COLO829 (cell line): ENCODE data around the gene TRIM9.

Source experiments
- DNase-seq: peaks from one replicate; pipeline ENCODE4 v3.0.0; 2012; ENCODE audit warnings: low spot score

TRIM9 gene

DNA sequence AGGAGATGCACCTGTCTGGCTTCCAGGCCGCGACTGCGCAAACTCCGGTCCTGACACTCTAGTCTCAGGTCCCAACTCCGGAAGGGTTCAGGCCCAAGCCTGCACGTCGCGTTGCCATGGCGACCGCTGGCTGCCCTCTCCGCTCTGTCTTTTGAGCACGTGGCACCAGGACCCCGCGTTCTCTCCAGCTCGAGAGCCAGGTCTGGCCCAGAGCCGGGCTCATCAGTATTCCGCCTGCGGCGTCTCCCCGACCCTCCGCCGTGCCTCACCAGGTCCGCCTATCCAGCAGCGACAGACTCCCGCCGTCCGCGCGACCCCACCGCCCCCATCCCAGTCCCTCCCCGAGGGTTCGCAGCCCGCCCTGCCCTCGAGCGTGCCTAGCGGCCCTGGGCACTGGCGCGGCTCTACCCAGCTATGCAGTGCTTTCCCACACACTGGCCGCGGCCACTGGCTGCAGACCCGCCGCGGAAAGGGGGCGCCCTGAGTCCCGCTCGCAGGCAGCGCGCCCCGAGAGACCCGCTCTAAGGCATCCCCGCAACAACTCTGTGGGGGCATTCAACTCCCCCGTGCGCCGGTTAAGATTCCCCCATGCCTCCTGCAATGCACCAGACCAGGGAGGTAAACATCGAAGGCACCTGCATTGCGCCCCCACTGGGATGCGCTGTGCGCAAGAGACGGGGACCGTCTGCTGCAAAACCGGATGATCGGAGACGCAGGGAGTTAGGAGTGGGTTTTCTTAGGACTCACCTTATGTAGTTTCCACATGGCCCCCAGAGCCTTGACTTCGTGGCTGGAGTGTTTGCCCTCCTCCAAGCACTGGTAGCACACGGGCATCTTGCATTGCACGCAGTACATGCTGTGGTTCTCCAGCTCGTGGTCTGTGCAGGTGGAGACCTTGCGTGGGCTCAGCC, 1.3 kb downstream of the TRIM9 start:
- DNase-seq: no peak

DNA sequence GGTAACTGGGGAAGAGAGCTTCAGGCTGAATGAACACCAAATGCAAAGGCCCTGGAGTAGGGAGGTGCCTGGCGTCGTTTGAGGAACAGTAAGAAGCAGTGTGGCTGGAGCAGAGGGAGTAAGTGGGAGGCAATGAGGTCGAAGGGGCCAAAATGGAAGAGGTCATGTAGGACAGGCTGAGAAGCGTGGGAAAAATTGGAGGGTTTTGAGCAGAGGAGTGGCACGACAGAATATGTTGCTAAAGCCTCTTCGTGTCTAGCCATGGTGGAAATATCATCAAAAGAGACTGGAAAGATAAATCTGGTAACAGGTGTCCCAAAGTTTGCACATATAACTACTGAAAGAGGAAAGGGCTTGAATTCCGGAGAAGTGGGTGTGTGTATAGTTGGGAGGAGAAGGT, 1.9 kb downstream of the TRIM9 start:
- DNase-seq: no peak

DNA sequence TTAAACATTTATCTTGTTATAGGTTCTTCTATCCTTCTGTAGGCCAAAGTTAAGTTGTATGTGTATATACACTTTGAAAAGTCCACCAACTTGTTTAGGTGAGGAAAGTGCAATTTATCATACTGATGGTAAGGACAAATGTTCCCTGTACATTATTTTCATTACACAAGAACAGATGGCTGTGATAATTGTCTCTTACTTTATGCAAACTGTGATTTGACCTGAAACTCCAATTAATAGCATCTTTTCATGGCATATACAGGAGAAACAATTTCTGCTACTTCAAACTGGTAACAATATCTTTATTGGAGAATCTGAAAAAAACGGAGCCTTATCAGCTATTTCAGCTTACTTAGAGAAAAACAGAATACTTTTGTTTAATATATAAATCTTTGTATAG, 5.6 kb downstream of the TRIM9 start:
- no peak for DNase-seq

DNA sequence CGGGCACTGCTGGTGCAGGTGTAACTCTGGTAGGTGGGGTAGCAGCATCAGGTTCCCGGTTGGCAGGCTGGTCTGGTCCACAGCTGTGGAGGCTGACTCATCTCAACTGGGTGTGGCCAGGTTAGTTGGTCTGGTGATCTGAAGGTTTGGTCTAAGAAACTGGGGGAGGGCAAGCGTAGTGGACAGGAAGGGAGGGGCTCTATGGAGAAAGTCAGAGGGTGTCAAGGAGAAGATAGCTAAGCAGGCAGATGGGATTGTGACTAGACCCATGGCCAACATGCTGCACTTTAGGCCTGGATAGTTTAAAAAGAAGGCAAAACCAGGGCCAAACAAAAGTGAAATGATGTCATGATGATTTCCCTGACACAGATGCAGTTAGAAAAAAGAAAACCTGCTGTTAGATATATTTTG, 7.9 kb downstream of the TRIM9 start:
- no peak for DNase-seq

DNA sequence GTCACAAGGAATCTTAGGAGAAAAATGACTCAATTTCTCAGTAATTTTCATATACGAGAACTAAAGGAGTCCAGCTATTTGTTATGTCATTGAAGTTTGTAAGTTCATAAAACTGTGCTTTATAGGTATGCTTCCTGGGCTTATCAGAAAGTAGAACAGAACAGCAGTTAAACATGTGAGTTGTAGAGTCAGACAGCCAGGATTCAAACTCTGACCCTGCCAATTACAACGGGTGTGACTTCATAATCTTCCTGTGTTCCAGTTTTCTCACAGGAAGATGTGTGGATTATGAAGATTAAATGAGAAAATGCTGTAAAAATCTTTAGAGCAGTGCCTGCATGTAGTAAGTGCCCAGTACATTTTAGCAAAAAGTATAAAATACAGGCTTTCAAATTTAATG, 8.9 kb downstream of the TRIM9 start:
- DNase-seq: no peak

DNA sequence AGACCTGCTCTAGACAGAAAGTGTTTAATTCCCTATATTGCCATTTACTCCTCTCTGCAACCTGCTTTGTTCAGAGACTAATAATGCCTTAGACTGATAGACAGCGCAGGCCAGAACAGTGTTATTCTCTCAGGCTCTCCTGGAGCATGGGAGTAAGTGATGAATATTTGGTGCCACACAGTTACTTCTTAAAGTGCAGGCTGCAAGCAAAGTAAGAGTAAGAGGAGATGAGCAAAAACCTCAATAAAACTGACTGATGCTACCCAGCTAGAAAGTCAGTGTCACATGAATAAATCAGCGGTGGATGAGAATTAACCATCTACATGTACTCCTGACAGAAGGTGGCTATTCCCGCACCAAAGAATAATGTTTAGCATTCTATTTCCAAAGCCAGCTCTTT, 9.9 kb downstream of the TRIM9 start:
- DNase-seq: no peak

DNA sequence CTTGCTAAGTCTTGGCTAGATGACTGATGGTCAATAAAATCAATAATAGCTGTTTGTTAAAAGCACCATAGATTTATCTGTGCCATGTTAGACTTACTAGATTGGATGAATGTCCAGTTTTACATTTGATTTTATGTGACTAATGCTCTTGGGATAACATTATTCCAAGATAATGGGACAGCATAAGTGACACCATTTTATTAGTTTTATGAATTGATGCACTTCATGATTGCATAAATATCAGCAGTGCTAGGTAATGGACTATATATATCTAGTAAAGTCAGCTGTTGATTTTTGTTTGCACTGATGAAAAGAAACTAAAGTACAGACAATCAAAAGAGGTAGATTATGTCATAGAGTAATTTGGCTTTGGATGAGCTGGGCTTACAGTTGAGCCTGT, 10.4 kb downstream of the TRIM9 start:
- DNase-seq: no peak

DNA sequence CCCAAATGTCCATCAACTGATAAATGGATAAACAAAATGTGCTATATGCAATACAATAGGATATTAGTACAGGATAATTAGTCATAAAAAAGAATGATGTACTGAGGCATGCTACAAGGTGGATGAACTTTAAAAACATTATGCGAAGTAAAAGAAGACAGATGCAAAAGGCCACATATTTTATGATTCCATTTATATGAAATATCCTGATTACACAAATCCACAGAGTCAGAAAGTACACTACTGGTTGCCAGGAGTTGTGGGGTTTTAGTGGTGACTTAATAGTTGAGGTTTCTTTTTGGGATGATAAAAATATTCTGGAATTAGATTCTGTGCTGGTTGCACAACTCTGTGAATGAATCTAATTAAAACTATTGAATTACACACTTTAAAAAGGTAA, 12.6 kb downstream of the TRIM9 start:
- no peak for DNase-seq

DNA sequence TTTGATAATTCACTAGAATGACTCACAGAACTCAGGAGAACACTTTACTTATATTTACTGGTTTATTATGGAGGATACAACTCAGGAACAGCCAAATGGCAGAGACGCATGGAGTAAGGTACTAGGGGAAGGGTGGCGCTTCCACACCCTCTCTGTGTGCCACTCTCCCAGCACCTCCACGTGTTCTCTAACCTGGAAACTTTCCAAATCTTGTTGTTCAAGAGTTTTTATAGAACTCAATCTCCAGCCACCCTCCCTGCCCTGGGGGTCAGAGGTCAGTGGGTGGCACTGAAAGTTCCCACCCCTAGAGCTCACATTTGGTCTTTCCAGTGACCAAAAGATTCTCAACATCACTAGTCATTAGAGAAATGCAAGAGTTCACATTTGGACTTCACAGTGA, 13.2 kb downstream of the TRIM9 start:
- no peak for DNase-seq

DNA sequence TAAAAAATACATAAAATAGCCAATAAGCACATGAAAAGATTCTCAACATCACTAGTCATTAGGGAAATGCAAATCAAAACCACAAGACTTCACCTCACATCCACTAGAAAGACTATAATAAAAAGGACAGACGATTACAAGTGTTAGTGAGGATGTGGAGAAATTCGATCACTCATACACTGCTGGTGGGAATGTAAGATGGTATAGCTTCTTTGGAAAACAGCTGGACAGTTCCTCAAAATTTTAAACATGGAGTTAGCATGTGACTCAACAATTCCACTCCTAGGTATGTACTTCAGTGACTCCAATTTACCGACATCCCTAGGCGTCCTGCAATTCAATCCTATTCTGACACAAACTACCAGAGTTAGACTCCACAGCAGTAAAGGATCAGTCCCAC, 13.7 kb downstream of the TRIM9 start:
- DNase-seq: no peak

DNA sequence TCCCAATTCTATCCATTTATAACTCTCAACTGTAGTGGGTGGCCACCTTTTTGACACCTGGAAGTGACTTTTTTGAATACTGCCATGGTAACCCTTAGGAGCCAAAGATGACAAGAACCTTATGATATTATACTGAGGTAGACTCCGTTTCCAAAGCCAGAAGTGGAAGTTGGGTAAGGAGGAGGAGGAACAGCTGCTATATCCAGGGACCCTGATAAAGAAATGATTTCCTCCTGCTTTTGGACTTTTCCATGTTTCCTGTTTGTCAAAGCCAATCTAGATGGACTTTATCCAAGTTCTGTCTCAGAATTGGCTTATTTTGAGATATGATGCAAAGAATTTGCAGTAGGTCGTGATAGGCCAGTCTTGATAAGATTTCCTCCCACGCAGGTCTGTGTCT, 14.3 kb downstream of the TRIM9 start:
- DNase-seq: no peak

DNA sequence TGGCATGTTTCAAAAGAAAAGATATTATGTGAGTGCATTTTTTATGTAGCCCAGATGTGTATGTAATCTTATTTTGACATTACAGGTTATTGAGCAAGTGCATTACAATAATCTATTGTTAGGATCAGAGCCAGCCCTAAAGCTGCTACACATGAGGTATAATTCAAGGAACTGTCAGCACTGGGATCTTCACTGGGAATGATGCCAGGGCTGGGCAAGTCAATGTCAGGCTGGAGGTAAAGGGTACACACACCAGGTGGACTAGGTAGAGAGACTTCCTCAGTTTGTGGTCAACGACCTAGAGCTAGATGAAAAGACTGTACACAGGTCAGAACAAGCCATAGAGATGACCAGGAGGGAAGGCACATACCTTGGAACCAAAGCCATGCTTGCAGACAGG, 15.4 kb downstream of the TRIM9 start:
- no peak for DNase-seq

DNA sequence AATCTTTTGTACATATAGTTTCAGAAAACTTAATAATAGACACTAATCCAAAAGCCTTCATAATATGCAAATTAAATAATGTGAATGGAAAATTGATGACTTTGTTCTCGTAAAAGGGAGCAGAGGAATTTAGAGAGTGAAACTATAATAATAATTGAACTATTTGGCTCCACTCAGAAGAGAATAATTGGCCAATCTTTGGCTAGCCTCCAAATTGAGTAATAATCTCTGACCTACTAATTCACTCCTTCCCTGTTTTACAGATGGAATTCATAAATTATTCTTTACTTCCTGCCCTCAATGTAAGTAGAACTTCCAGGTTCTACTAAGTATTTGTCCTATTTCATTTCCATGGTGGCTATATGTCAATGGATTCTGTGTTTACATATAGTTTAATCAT, 15.8 kb downstream of the TRIM9 start:
- no peak for DNase-seq

DNA sequence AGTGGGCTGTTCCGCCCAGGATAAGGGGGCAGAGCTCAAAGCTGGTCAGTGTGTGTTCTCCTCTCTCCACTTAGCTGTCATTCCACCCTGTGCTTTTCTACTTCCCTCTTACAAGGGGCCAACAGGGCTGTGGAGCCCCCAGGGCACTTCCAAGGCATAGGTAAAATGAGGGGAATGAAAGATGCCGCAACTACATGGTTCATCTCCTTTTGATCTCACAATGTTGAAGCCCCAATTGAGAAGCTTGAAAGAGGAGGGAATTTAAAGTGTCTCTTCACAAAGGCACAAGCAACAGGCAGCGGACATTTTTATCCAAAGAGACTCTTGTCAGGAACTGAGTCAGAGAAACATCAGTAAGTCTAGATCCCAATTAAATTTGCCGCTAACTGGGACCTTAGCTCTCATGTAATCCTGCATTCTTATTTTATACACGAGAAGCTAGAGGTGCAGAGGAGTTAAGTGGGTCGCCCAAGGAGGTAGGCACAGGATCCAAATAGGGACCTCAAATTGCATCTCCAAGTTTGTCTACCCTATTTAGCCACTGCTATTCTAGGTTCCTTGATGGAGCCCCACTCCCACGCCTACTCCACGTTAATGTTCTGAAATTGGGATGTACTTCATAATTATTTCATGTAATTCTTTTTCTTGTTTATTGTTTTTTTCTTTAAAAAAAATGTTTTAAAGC, 20.1 kb downstream of the TRIM9 start:
- no peak for DNase-seq

DNA sequence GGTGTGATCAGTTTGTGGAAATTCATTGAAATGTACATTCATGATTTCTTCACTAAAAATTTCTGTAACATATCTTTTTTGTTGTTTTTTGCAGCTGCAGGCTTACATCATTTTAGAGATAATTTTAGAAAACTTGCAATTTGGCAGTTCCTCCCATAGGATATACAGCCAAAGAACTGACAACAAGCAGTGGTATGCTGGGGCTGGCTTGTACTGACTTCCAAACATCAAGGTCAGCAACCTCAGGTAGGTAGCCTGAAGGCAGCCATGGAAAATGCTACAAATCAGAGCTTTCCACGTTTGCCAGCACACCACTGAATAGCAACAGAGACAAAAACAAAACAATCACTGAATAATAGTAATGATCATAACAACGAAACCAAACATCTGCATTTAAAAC, 21.2 kb downstream of the TRIM9 start:
- DNase-seq: no peak

DNA sequence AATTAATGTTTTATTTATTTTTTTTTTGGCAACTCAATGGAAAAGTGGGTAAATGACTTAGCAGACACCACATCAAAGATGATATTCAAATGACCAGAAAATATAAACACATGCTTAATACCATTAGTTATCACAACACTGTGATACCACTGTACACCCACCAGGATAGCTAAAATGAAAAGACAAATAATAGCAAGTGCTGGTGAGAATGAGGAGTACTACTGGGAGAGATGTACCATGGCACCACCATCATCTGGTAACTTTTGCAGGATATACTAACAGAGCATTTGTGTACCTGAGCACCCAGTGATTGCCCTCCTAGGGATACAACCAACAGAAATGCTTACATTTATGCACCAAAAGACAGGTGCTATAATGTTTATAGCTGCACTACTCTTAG, 21.9 kb downstream of the TRIM9 start:
- DNase-seq: no peak

DNA sequence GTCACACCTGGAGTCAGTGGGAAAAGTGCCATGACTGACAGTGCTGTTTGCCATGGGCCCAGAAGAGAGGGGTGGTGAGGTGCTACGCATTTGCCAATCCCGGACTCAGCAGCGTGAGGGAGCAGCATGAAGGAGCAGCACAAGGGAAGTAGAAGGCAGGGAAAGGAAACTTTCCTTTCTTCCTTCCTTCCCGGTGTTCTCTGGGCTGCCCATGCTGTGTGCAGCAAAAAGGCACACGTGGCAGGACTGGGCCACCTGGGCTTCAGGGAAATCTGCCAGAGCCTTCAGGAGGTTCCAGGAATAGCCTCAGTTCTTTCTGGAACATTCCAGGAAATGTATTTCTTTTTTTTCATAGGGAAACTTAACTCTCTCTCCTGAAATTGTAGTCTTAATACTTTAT, 23.0 kb downstream of the TRIM9 start:
- no peak for DNase-seq

DNA sequence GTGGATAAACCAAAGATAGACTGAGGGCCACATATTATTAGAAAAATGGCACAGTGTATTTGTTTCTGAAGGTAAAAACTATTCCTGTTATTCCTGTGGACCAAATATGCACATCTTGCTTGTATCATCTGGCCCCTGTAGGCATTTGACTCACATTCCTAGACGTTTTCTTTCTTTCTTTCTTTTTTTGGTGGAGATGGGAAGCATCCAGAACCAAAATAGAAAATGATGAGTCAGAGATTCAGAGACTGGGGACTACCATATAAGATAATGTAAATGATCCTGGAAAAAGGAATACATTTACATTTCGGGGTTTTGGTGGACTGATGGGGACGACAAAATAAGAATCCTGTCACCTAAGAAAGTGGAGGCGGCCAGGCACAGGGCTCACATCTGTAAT, 24.2 kb downstream of the TRIM9 start:
- no peak for DNase-seq

DNA sequence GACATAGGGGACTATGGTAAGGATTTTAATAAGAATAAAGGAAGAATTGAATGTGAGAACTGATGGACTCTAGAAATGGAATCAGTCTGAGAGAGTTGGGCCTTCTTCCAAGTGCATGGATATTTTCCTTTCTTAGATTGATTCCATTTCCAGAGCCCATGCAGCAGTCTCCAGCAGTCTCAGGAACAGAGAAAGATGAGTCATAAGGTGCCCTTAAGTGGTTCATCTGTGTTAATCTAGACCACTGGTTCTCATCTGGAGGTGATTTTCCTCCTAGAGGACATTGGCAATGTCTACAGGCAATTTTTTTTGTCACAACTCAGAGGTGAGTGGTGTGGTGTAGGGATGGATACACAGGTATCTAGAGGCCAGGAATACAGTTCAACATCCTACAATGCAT, 25.9 kb downstream of the TRIM9 start:
- DNase-seq: no peak

DNA sequence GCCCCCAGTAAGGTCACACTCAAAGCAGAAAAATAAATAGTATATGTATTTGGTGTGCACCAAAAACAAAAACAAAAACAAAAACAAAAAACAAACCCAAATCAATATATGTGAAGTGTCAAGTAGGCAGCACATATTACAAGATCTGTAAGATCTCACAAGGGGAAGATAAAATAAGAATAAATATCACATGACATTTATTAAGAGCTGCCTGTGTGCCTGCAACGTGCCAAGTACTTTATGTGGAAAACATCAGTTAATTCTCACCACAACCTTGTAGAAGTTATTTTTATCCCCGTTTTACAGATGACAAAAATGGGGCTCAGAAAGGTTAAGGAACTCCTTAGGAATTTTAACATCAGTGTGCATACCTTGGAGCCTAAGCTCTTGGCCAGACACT, 26.6 kb downstream of the TRIM9 start:
- no peak for DNase-seq

DNA sequence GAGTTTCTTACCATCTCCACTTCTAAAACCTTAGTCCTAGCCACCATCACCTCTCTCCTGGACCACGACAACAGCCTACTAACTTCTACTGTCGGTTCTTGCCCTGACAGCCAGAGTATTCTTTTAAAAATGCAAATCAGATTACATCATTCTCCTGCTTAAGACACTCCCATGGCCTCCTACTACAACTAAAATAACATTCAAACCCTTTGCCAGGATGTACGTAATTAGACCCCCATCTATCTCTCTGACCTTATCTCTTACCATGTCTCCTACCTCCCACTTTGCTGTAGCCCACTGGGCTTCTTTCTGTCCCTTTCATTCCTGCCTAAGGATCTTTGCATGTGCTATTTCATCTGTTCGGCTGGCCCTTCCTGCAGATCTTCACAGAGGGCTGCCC, 27.6 kb downstream of the TRIM9 start:
- no peak for DNase-seq

DNA sequence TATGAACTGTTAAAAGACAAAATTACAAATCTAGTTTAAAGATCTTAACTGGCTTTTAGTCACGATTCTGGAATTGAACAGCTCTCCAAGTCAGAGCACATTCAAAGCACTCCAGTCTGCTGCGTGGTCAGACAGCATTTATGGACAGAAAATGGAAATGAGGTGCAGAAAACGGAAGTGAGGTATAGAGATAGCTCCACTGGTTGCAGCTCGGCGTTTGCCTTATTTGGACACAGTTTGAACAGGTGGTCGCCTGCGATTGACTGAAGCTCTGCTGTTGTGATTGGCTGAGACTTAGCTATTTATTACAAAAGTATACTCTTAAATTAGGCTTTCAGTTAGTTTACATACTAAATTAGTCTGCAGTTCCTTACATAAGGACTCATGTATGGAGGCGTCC, 28.3 kb downstream of the TRIM9 start:
- DNase-seq: no peak

DNA sequence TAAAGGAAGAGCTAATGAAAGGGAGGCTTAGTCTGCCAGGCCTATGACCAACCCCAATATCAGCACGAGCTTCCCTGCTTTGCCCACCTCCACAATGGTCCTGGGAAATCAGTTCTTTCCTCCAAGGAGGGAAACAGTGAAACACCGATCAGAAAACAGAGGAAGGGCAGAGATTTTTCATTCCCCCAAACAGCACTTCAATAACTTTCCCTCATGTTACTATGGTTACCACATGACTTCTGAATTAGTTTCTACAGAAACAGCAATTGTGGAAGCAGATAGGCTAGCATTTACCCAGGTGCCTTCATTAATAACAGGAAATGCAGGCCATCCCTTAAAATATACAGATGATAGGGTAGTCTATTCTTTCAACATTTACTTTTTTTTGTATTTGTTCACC, 35.9 kb downstream of the TRIM9 start:
- no peak for DNase-seq

DNA sequence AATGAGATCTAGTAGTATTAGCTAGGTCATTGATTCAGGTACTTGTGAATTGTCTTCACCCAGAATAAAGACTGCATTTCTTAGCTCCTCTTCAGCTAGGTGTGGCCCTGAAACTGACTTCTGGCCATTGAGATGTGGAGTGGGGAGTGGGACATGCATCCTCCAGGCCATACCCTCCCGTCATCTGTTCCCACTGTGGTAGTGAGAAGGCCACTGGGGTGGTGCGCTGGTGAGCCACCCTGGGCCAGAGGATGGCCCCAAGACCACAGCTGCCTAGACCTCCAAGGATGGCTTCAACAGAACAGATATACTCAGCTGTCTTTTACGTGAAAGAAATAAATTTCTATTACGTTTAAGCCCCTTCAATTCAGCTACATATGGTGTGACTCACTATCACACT, 36.5 kb downstream of the TRIM9 start:
- DNase-seq: no peak
